ENCODE data around the gene TBC1D20.

- TF ChIP-seq POLR2A (IDR thresholded peaks at IDR 0.05) (no peak), CTCF (IDR thresholded peaks at IDR 0.05) (no peak)
Observed at GRCh38 chr20:483815-484644, 21.7 kb upstream of the TBC1D20 start.

All from prostate gland (tissue), 2 donors.